Left renal pelvis (tissue), 4 donors: ENCODE measurements around the gene CD9. TPM values are rescaled to one million over a fixed set of nuclear protein-coding genes. Genes with fewer than 3 reads are reported as not detected.
"Not testable (repeated sequence)": the region's sequence is repeated elsewhere in the genome, so short reads cannot be mapped to it uniquely, and the experiment has no call there.

Experiments used
- DNase-seq, 4 donors: peaks; one replicate each; pipeline ENCODE4 v3.0.0-alpha.2; 2013; ENCODE audit warnings: low read depth in 4 of 4, low spot score in 3 of 4
- polyA plus RNA-seq, 4 donors: library from polyadenylated mRNA; unstranded; fragments of 120-200 nt; gene quantifications; one replicate each; pipeline ENCODE4 v1.2.1, GENCODE V29; 2013; ENCODE audit not compliant: insufficient read length in 4 of 4

The CD9 gene
- 100 to 1,000 TPM in 3 of 4 donors, 10 to 100 TPM in 1; 22.1 to 195 (median 183) TPM for polyA plus RNA-seq

GRCh38 chr12:6200256-6201212, at the start of gene CD9:
TSS of gene CD9 (plus strand) at chr12:6200400. CDS start at chr12:6200500, 100 bp downstream.
- DNase-seq, result no peak

GRCh38 chr12:6154730-6155459, 45.3 kb upstream of the CD9 start:
- no peak for DNase-seq

GRCh38 chr12:6157482-6157881, 42.7 kb upstream of the CD9 start:
- no peak for DNase-seq

GRCh38 chr12:6158255-6158654, 41.9 kb upstream of the CD9 start:
- DNase-seq, result no peak

GRCh38 chr12:6158749-6159148, 41.5 kb upstream of the CD9 start:
- DNase-seq, result no peak

- not testable (repeated sequence) for DNase-seq
Measured at GRCh38 chr12:6159166-6160011, 40.8 kb upstream of the CD9 start.

- not testable (repeated sequence) for DNase-seq
Measured at GRCh38 chr12:6160049-6160649, 40.1 kb upstream of the CD9 start.

GRCh38 chr12:6161124-6161882, 38.9 kb upstream of the CD9 start:
- no peak for DNase-seq

- no peak for DNase-seq
Measured at GRCh38 chr12:6163416-6164060, 36.7 kb upstream of the CD9 start.

- no peak for DNase-seq
Measured at GRCh38 chr12:6165395-6165794, 34.8 kb upstream of the CD9 start.

GRCh38 chr12:6166808-6167207, 33.4 kb upstream of the CD9 start:
- no peak for DNase-seq

- no peak for DNase-seq
Measured at GRCh38 chr12:6167327-6168280, 32.6 kb upstream of the CD9 start.

- no peak for DNase-seq
Measured at GRCh38 chr12:6171409-6172015, 28.7 kb upstream of the CD9 start.

- DNase-seq, result no peak
Measured at GRCh38 chr12:6172086-6172485, 28.1 kb upstream of the CD9 start.

GRCh38 chr12:6172862-6173261, 27.3 kb upstream of the CD9 start:
- DNase-seq, result no peak

- no peak for DNase-seq
Measured at GRCh38 chr12:6177642-6178358, 22.4 kb upstream of the CD9 start.
